Vagina (tissue), 2 donors: ENCODE results near the gene TAS2R40.

Experiments used
- CTCF ChIP-seq, 3 experiments: fragments of 450-650 bp in 2 of 3; fragments of 200-600 bp in 1 of 3; sonication (generic) in 1 of 3; IDR thresholded peaks; one replicate each; pipeline ENCODE4 v1.5.1; 2017 to 2019; ENCODE audit warnings: antibody characterized with exemption in 3 of 3, mild to moderate bottlenecking in 2 of 3, moderate library complexity in 2 of 3
- POLR2A ChIP-seq, 2 donors: fragments of 450-650 bp; IDR thresholded peaks; one replicate each; pipeline ENCODE4 v1.6.1; 2017; ENCODE audit warnings: antibody characterized with exemption in 2 of 2, mild to moderate bottlenecking in 2 of 2, moderate library complexity in 2 of 2
- POLR2AphosphoS5 ChIP-seq, 2 donors: sonication (generic); formaldehyde crosslinking; IDR thresholded peaks; one replicate each; pipeline ENCODE4 v1.9.0; 2017; ENCODE audit warnings: antibody characterized with exemption in 2 of 2, mild to moderate bottlenecking in 2 of 2, low read depth in 1 of 2; ENCODE audit not compliant: insufficient read depth in 1 of 2

- TF ChIP-seq CTCF (IDR thresholded peaks at IDR 0.05), result no peak
- no peak for TF ChIP-seq POLR2A (IDR thresholded peaks at IDR 0.05)
- TF ChIP-seq POLR2AphosphoS5 (IDR thresholded peaks at IDR 0.05; ENCODE audit: insufficient read depth in 1 of 2, low read depth in 1 of 2), result no peak
Measured at GRCh38 chr7:143217806-143218205, 4.0 kb upstream of the TAS2R40 start.
